Smooth muscle cell (in vitro differentiated cells): ENCODE measurements around the gene CCSER1. TPM values are rescaled to one million over a fixed set of nuclear protein-coding genes. Genes with fewer than 3 reads are reported as not detected.
"Not testable (repeated sequence)": the region's sequence is repeated elsewhere in the genome, so short reads cannot be mapped to it uniquely, and the experiment has no call there.

Experiments
- DNase-seq: peaks from one replicate; lab custom pipeline; 2025; ENCODE audit not compliant: unreplicated experiment; lab: John Stamatoyannopoulos, UW
- H2AFZ ChIP-seq: fragments of 200-600 bp; sonication (generic); 2 replicates; pipeline ENCODE4 v1.6.0; 2016; ENCODE audit warnings: antibody characterized with exemption, low read depth, mild to moderate bottlenecking
- H3F3A ChIP-seq: fragments of 200-600 bp; sonication (generic); 2 replicates; pipeline ENCODE4 v1.6.0; 2017; ENCODE audit warnings: antibody characterized with exemption, low read depth
- H3K27ac ChIP-seq: fragments of 200-600 bp; sonication (generic); 2 replicates; pipeline ENCODE4 v1.5.1; 2016; ENCODE audit warnings: low read depth, mild to moderate bottlenecking
- H3K27me3 ChIP-seq: fragments of 200-600 bp; sonication (generic); 2 replicates; pipeline ENCODE4 v1.6.1; 2016; ENCODE audit warnings: low read depth, mild to moderate bottlenecking
- H3K36me3 ChIP-seq: fragments of 200-600 bp; sonication (generic); 2 replicates; pipeline ENCODE4 v1.5.1; 2016; ENCODE audit warnings: low read depth
- H3K4me1 ChIP-seq: fragments of 200-600 bp; sonication (generic); 2 replicates; pipeline ENCODE4 v1.5.1; 2016; ENCODE audit warnings: low read depth
- H3K4me2 ChIP-seq: fragments of 200-600 bp; sonication (generic); 2 replicates; pipeline ENCODE4 v1.6.0; 2016; ENCODE audit warnings: mild to moderate bottlenecking
- H3K4me3 ChIP-seq: fragments of 200-600 bp; sonication (generic); 2 replicates; pipeline ENCODE4 v1.5.1; 2016; ENCODE audit warnings: mild to moderate bottlenecking
- H3K79me2 ChIP-seq: fragments of 200-600 bp; sonication (generic); 2 replicates; pipeline ENCODE4 v1.6.0; 2016; ENCODE audit warnings: low read depth, mild to moderate bottlenecking
- H3K9ac ChIP-seq: fragments of 200-600 bp; sonication (generic); 2 replicates; pipeline ENCODE4 v1.6.0; 2016; ENCODE audit warnings: low read depth
- H3K9me3 ChIP-seq: fragments of 200-600 bp; sonication (generic); replicated peaks from 2 replicates; pipeline ENCODE4 v1.5.1; 2016; ENCODE audit warnings: low read depth
- H4K20me1 ChIP-seq: fragments of 200-600 bp; sonication (generic); 2 replicates; pipeline ENCODE4 v1.6.0; 2016; ENCODE audit warnings: low read depth
- CTCF ChIP-seq: fragments of 200-600 bp; sonication (generic); IDR thresholded peaks from 2 replicates; pipeline ENCODE4 v1.5.1; 2017; ENCODE audit warnings: borderline replicate concordance, mild to moderate bottlenecking, antibody characterized with exemption; ENCODE audit not compliant: insufficient read depth, poor library complexity, severe bottlenecking
- WGBS: methylation state at CpG from one replicate; pipeline ENCODE4 v1.1.7; 2016; ENCODE audit warnings: low lambda C conversion rate; 5-methylcytosine and 5-hydroxymethylcytosine counted together
- polyA plus RNA-seq: library from polyadenylated mRNA; unstranded; fragments of >200 nt; fragmentation: Nextera tagmentation; extraction: Ambion mirVana; gene quantifications from 2 replicates; pipeline ENCODE4 v1.2.1, GENCODE V29; 2016
- total RNA-seq: library from RNA; depleted of rRNA; stranded (reverse); fragments of >200 nt; gene quantifications from 2 replicates; pipeline ENCODE4 v1.2.3, GENCODE V29; 2014

The CCSER1 gene
- total and polyA plus RNA-seq, 2 experiments from 2014 or later = 0.76 TPM; not detected in 1

DNA sequence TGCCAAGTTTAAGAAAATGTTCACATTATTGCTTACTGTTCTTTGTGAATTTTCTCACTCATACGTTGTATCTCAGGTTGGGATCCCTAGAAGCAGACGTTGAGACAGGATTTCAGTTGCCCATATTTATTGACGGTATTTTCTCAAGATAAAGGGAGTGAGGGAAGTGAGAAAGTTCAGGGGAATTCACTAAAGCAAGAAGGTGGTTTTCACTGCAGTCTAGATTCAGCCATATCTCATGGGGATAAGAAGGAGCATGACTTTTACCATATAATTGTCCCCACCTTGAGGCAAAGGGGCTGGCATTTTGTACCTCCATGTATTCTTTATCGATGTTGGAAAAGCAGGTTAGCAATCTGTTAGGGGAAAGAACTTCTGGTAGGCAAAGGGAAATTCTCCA lies 543.0 kb downstream of the CCSER1 start:
- H3K27ac ChIP-seq = no peak overlapping the region
- DNase-seq = no peak
- H3K4me1 ChIP-seq = no peaks in the 10 kb centered on the region
- H3F3A ChIP-seq = no peaks in the 10 kb centered on the region
- H3K9ac ChIP-seq = no peak overlapping the region
- no peak overlapping the region for H3K4me2 ChIP-seq
- H3K36me3 ChIP-seq = no peaks in the 10 kb centered on the region
- H3K4me3 ChIP-seq = no peak overlapping the region
- peaks cover 5% of the 10 kb centered on the region for H3K9me3 ChIP-seq
- no peaks in the 10 kb centered on the region for H3K79me2 ChIP-seq
- H2AFZ ChIP-seq = no peak overlapping the region
- WGBS = 92% methylated on average over 4 of the region's 4 CpGs
- H3K27me3 ChIP-seq = no peaks in the 10 kb centered on the region
- no peaks in the 10 kb centered on the region for H4K20me1 ChIP-seq
- no peak for TF ChIP-seq CTCF

DNA sequence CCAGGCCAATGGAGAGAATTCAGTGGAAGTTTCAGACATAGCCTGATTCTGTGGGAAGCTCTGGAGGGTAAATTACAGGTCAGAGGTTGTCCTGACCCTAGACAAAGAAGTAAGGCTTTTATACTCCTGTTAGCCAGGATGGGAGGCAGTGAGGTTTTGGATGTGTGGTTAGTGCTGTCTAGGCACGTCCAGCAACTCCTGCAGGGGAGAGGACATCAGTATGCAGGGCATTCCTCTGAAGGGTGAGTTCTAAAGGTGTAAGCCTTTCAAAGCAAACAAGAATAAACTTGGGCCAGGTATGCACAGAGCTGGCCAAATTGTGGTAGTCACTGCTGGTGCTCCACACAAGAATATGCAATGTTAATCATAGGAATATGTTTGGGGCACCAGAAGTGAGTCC lies 562.5 kb downstream of the CCSER1 start:
- no peaks in the 10 kb centered on the region for H3K36me3 ChIP-seq
- H3K27me3 ChIP-seq = no peaks in the 10 kb centered on the region
- H3K79me2 ChIP-seq = no peaks in the 10 kb centered on the region
- H2AFZ ChIP-seq = no peak overlapping the region
- TF ChIP-seq CTCF = no peak
- WGBS = 81% methylated on average over 1 of the region's 1 CpG
- H3F3A ChIP-seq = no peaks in the 10 kb centered on the region
- no peak overlapping the region for H3K4me2 ChIP-seq
- no peak overlapping the region for H3K9ac ChIP-seq
- no peaks in the 10 kb centered on the region for H3K4me1 ChIP-seq
- DNase-seq = no peak
- H3K27ac ChIP-seq = no peak overlapping the region
- H4K20me1 ChIP-seq = no peaks in the 10 kb centered on the region
- H3K9me3 ChIP-seq = no peaks in the 10 kb centered on the region
- no peak overlapping the region for H3K4me3 ChIP-seq

GRCh38 chr4:90695411-90695810 lies 568.2 kb downstream of the CCSER1 start:
- Histone ChIP-seq H4K20me1 (no peaks in the 10 kb centered on the region), H3K27me3 (no peaks in the 10 kb centered on the region), H3K4me2 (no peak overlapping the region), H3F3A (no peaks in the 10 kb centered on the region), H2AFZ (no peak overlapping the region), H3K9me3 (no peaks in the 10 kb centered on the region), H3K79me2 (no peaks in the 10 kb centered on the region), H3K4me1 (no peaks in the 10 kb centered on the region), H3K27ac (no peak overlapping the region), H3K4me3 (no peak overlapping the region), H3K9ac (no peak overlapping the region), H3K36me3 (no peaks in the 10 kb centered on the region)
- TF ChIP-seq CTCF = no peak
- DNase-seq = no peak

DNA sequence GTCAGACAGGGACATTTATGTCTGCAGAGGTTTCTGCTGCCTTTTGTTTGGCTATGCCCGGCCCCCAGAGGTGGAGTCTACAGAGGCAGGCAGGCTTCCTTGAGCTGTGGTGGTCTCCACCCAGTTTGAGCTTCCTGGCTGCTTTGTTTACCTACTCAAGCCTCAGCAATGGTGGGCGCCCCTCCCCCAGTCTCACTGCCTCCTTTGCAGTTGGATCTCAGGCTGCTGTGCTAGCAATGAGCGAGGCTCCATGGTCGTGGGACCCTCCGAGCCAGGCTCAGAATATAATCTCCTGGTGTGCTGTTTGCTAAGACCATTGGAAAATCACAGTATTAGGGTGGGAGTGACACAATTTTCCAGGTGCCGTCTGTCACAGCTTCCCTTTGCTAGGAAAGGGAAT lies 578.3 kb downstream of the CCSER1 start:
- H3K4me1 ChIP-seq, H4K20me1 ChIP-seq, H2AFZ ChIP-seq, H3K79me2 ChIP-seq, H3K4me3 ChIP-seq, H3K9ac ChIP-seq, H3F3A ChIP-seq, H3K9me3 ChIP-seq, H3K4me2 ChIP-seq, H3K36me3 ChIP-seq, H3K27me3 ChIP-seq, H3K27ac ChIP-seq, DNase-seq: not testable (repeated sequence)
- whole genome bisulfite sequencing = 83% methylated on average over 6 of the region's 6 CpGs
